Motor neuron (in vitro differentiated cells): Measurements from ENCODE around the gene IRF9. TPM values are rescaled to one million over a fixed set of nuclear protein-coding genes. Genes with fewer than 3 reads are reported as not detected.
"Not testable (repeated sequence)": the region's sequence is repeated elsewhere in the genome, so short reads cannot be mapped to it uniquely, and the experiment has no call there.

Source experiments
- ATAC-seq, 8 experiments: fragments of 200-7000 bp; cut with Tn5 transposase; replicated peaks in 6 of 8; 2 replicates each; pipeline ENCODE4 v1.8.0; 2021; ENCODE audit warnings: mild to moderate bottlenecking in 8 of 8, moderate library complexity in 8 of 8
- H3K27ac ChIP-seq, 2 donors: fragments of 250-450 bp; sonication (Bioruptor Pico); 2 replicates each; pipeline ENCODE4 v1.9.0; 2021; ENCODE audit warnings: antibody characterized with exemption in 2 of 2, mild to moderate bottlenecking in 2 of 2, moderate library complexity in 1 of 2
- H3K4me1 ChIP-seq, 2 donors: fragments of 250-450 bp; sonication (Bioruptor Pico); replicated peaks in 1 of 2; 2 replicates each; pipeline ENCODE4 v1.6.1; 2021; ENCODE audit warnings: antibody characterized with exemption in 2 of 2, mild to moderate bottlenecking in 2 of 2, moderate library complexity in 1 of 2
- H3K4me3 ChIP-seq, 5 donors: fragments of 250-450 bp; sonication (Bioruptor Pico); 2 replicates each; pipeline ENCODE4 v1.9.0; 2021; ENCODE audit warnings: antibody characterized with exemption in 5 of 5, mild to moderate bottlenecking in 5 of 5, moderate library complexity in 4 of 5
- WGBS, 10 experiments: fragments of 450-650 bp; shearing (Covaris generic); methylation state at CpG; one replicate each; pipeline ENCODE4 v1.0.0; 2022; 5-methylcytosine and 5-hydroxymethylcytosine counted together
- in situ Hi-C, 9 experiments: fragments of 400-800 bp; cut with MboI; loops; one replicate each; pipeline ENCODE4 v1.15.0; 2021; ENCODE audit warnings: low sequenced_read_pairs in 9 of 9, low pct_unique_long_range_greater_than_20kb in 2 of 9; ENCODE audit not compliant: unreplicated experiment in 9 of 9
- total RNA-seq, 8 experiments: library from RNA; unstranded; fragments of 300-600 nt; gene quantifications; 2 replicates each; pipeline versions ENCODE4 v1.2.3 to v1.2.4, GENCODE V29; 2022

The IRF9 gene
- total RNA-seq, 8 experiments from 2014 or later, result 6.6 to 151 (median 34.7) TPM

- ATAC-seq, result no peak
- H3K4me3 ChIP-seq, result no peak overlapping the region
- peaks cover 14 to 26% of the 10 kb centered on the region in 2 donors for H3K4me1 ChIP-seq
- 63 to 100% (median 93%) methylated on average over 1 to 7 of the region's 7 CpGs for WGBS, 10 experiments
- no peak overlapping the region for H3K27ac ChIP-seq
- in situ Hi-C loops, result no loop called here
These were observed 37.9 kb downstream of the IRF9 start for GRCh38 chr14:24198814-24199524.

- in situ Hi-C loops, ATAC-seq, H3K4me3 ChIP-seq, H3K27ac ChIP-seq, H3K4me1 ChIP-seq: not testable (repeated sequence)
- 15 to 90% (median 63%) methylated on average over 2 to 8 of the region's 8 CpGs; no CpG with 5 or more reads in 2 of the 10 experiments for WGBS, 10 experiments
These were observed 41.5 kb downstream of the IRF9 start for GRCh38 chr14:24202538-24202937.

GRCh38 chr14:24203249-24203886 lies 42.3 kb downstream of the IRF9 start:
- H3K4me3 ChIP-seq, H3K4me1 ChIP-seq, ATAC-seq, H3K27ac ChIP-seq, in situ Hi-C loops: not testable (repeated sequence)
- 93 to 100% (median 96%) methylated on average over 2 to 9 of the region's 16 CpGs; no CpG with 5 or more reads in 7 of the 10 experiments for WGBS, 10 experiments

GRCh38 chr14:24204163-24205146 lies 43.4 kb downstream of the IRF9 start:
- Histone ChIP-seq H3K4me1 (peaks cover 0 to 7% of the 10 kb centered on the region in 2 donors), H3K27ac (no peak overlapping the region), H3K4me3 (no peak overlapping the region)
- WGBS, 10 experiments, result 85 to 97% (median 94%) methylated on average over 5 to 7 of the region's 7 CpGs
- ATAC-seq, result no peak
- in situ Hi-C loops, result no loop called here

- no peak overlapping the region for H3K27ac ChIP-seq
- H3K4me3 ChIP-seq, result no peak overlapping the region
- in situ Hi-C loops, result no loop called here
- peaks cover 0 to 7% of the 10 kb centered on the region in 2 donors for H3K4me1 ChIP-seq
- no peak for ATAC-seq
- 90 to 100% (median 100%) methylated on average over 1 to 8 of the region's 11 CpGs; no CpG with 5 or more reads in 1 of the 10 experiments for WGBS, 10 experiments
These were observed 45.4 kb downstream of the IRF9 start for GRCh38 chr14:24206260-24207103.

GRCh38 chr14:24207104-24207551 lies 46.1 kb downstream of the IRF9 start:
- in situ Hi-C loops, result no loop called here
- no peak overlapping the region for H3K4me3 ChIP-seq
- ATAC-seq, result no peak
- H3K27ac ChIP-seq, result no peak overlapping the region
- WGBS, 10 experiments, result 93 to 100% (median 100%) methylated on average over 1 to 4 of the region's 5 CpGs; no CpG with 5 or more reads in 2 of the 10 experiments
- peaks cover under 1 to 7% of the 10 kb centered on the region in 2 donors for H3K4me1 ChIP-seq

- in situ Hi-C loops, result no loop called here
- Histone ChIP-seq H3K27ac (no peak overlapping the region), H3K4me1 (peaks cover 4 to 7% of the 10 kb centered on the region in 2 donors), H3K4me3 (no peak overlapping the region)
- 80 to 100% (median 100%) methylated on average over 1 to 2 of the region's 2 CpGs; no CpG with 5 or more reads in 4 of the 10 experiments for WGBS, 10 experiments
- ATAC-seq, result peak in 1 of 8 experiments; percentile 51
These were observed 46.6 kb downstream of the IRF9 start for GRCh38 chr14:24207625-24208024.

- Histone ChIP-seq H3K4me3 (no peak overlapping the region), H3K27ac (no peak overlapping the region), H3K4me1 (peaks cover 21 to 22% of the 10 kb centered on the region in 2 donors)
- ATAC-seq, result no peak
- in situ Hi-C loops, result no loop called here
- 80 to 100% (median 90%) methylated on average over 1 to 5 of the region's 6 CpGs; no CpG with 5 or more reads in 1 of the 10 experiments for WGBS, 10 experiments
These were observed 50.2 kb downstream of the IRF9 start for GRCh38 chr14:24211311-24211710.

- Histone ChIP-seq H3K27ac (peak within 1 kb of the TSS; percentile 90 to 91), H3K4me1 (peaks cover 21 to 24% of the 10 kb centered on the region in 2 donors), H3K4me3 (peak within 1 kb of the TSS; percentile 65 to 77 (median 72))
- in situ Hi-C loops, result no loop called here
- ATAC-seq, result peak; percentile 84 to 93 (median 90)
- 0 to 4% (median 0%) methylated on average over 5 to 38 of the region's 53 CpGs; no CpG with 5 or more reads in 4 of the 10 experiments for WGBS, 10 experiments
These were observed 52.1 kb downstream of the IRF9 start, which contains the start of gene CHMP4A for GRCh38 chr14:24212924-24213865. TSS of gene CHMP4A (minus strand) at chr14:24213488. CDS start at chr14:24213439, 49 bp downstream.

GRCh38 chr14:24213866-24214662 lies 53.0 kb downstream of the IRF9 start:
- 75 to 100% (median 94%) methylated on average over 2 to 7 of the region's 7 CpGs; no CpG with 5 or more reads in 2 of the 10 experiments for whole genome bisulfite sequencing, 10 experiments
- in situ Hi-C loops, result no loop called here

More at GRCh38 chr14:24213866-24214662, 53.0 kb downstream of the IRF9 start:
- Histone ChIP-seq H3K4me1 (peaks cover 21 to 24% of the 10 kb centered on the region in 2 donors), H3K27ac (peak overlapping the region; percentile 83 to 91), H3K4me3 (peak overlapping the region; percentile 65 to 77 (median 72))
- ATAC-seq, result no peak
